Erythroblast (primary cell): Measurements from ENCODE around the gene MEPE.

Source experiments
- GATA1 ChIP-seq: IDR thresholded peaks from 2 replicates; pipeline ENCODE4 v1.6.1; 2011; ENCODE audit warnings: low read depth, mild to moderate bottlenecking, control low read depth, low read length, moderate library complexity
- POLR2A ChIP-seq: IDR thresholded peaks from 2 replicates; pipeline ENCODE4 v1.6.1; 2011; ENCODE audit warnings: mild to moderate bottlenecking, low read length

DNA sequence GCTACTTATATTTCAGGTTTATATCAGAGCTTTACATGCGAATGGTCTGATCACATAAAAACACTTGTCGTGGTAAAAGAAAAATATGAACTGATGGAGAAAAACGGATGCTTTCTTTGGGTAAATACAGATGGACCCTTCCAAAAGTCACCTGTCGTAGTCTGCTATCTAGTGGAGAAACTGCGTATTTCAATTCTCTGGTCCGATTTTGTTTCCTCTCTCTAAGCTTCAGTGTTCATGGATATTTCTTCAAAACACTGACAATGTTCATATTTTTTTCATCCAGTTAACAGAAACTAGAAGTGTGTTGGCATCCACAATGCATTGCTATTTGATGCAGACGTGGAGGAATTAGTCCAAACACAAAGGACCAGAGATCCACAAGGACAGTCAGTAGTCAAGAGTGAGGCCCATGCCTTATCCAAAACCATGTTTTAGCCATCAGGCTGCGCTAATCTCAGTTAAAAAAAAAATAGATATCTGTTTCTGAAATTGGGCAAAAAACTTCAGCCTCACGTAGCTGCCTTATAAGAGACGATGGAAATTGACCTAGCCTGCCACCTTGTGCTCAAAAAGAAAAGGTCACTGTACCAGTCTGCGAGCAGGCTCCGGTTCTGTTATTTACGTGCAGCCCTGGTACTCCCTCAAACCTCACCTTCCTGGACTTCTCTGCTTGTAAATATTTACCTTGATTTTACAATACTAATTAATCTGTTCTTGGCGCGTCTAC lies 16.0 kb downstream of the MEPE start:
- TF ChIP-seq POLR2A = no peak
- TF ChIP-seq GATA1 = no peak
